HCT116 (cell line): ENCODE results near the gene LRRC10. TPM values are rescaled to one million over a fixed set of nuclear protein-coding genes. Genes with fewer than 3 reads are reported as not detected.

Experiments used
- ATAC-seq: fragments of 200-7000 bp; cut with Tn5 transposase; 2 replicates; pipeline ENCODE4 v1.9.1; 2020; ENCODE audit warnings: mild to moderate bottlenecking, moderate library complexity
- BruUV-seq: library from RNA; stranded (reverse); fragments of 400-500 nt; replicated peaks from 2 replicates; lab custom pipeline; 2021; lab: Mats Ljungman, UMichigan
- CTCF ChIA-PET: fragments of 300-600 bp; sonication (Branson Sonifier 250); formaldehyde crosslinking; loops from one replicate; lab custom pipeline; 2021; ENCODE audit warnings: antibody characterized with exemption; lab: Charles Lee
- POLR2A ChIA-PET: fragments of 300-600, 350-600 bp; sonication (Branson Sonifier 250); formaldehyde crosslinking; loops from one replicate; lab custom pipeline; 2021; ENCODE audit warnings: antibody characterized with exemption; lab: Charles Lee
- RAD21 ChIA-PET, 2 experiments: fragments of 300-600 bp; sonication (Branson Sonifier 250); formaldehyde crosslinking; loops; one replicate each; lab custom pipeline; 2023; ENCODE audit warnings: low total read pairs in 2 of 2; ENCODE audit not compliant: uncharacterized antibody in 2 of 2, unreplicated experiment in 2 of 2, low non-redundant PET in 1 of 2; lab: Charles Lee
- DNase-seq: peaks from one replicate; pipeline ENCODE4 v3.0.0-alpha.2; 2010; ENCODE audit warnings: low read depth, low spot score
- H2AFZ ChIP-seq: fragments of 200-600 bp; shearing (Covaris generic), sonication (generic); 2 replicates; pipeline ENCODE4 v1.6.1; 2017; ENCODE audit warnings: low read depth, mixed run types, mixed read lengths, antibody characterized with exemption, low read length; ENCODE audit not compliant: poor library complexity, severe bottlenecking
- H3K27ac ChIP-seq: 2 replicates; pipeline ENCODE4 v1.5.1; 2012; ENCODE audit warnings: low read depth, low read length
- H3K27me3 ChIP-seq: fragments of 200-600 bp; sonication (generic); 2 replicates; pipeline ENCODE4 v1.6.1; 2016; ENCODE audit warnings: mixed run types, low read length, mixed read lengths; ENCODE audit not compliant: insufficient read depth
- H3K36me3 ChIP-seq, 2 experiments: fragments of 200-500 bp in 1 of 2; fragments of 200-600 bp in 1 of 2; sonication (Bioruptor generic) in 1 of 2; sonication (generic) in 1 of 2; 2 replicates each; pipeline versions ENCODE4 v1.5.1 to v1.6.1; 2014 to 2016; ENCODE audit warnings: low read length in 2 of 2, inconsistent platforms in 1 of 2, mixed read lengths in 1 of 2, mixed run types in 1 of 2; ENCODE audit not compliant: insufficient read depth in 2 of 2, control insufficient read depth in 1 of 2
- H3K4me1 ChIP-seq, 2 experiments: fragments of 200-600 bp in 1 of 2; sonication (generic) in 1 of 2; 2 replicates each; pipeline versions ENCODE4 v1.5.1 to v1.6.1; 2012 to 2017; ENCODE audit warnings: low read length in 2 of 2, inconsistent platforms in 1 of 2, mild to moderate bottlenecking in 1 of 2, mixed read lengths in 1 of 2, mixed run types in 1 of 2, moderate library complexity in 1 of 2; ENCODE audit not compliant: insufficient read depth in 2 of 2, control insufficient read depth in 1 of 2
- H3K4me2 ChIP-seq: fragments of 200-600 bp; sonication (generic); 2 replicates; pipeline ENCODE4 v1.6.1; 2017; ENCODE audit warnings: mixed run types, low read length, mixed read lengths
- H3K4me3 ChIP-seq, 2 experiments: fragments of 200-600 bp in 1 of 2; sonication (generic) in 1 of 2; replicated peaks in 1 of 2; 2 replicates each; pipeline ENCODE4 v1.5.1; 2011 to 2016; ENCODE audit warnings: low read length in 2 of 2, control low read depth in 1 of 2, low read depth in 1 of 2, mild to moderate bottlenecking in 1 of 2, mixed read lengths in 1 of 2, mixed run types in 1 of 2
- H3K79me2 ChIP-seq: fragments of 200-600 bp; sonication (generic); 2 replicates; pipeline ENCODE4 v1.6.1; 2017; ENCODE audit warnings: mild to moderate bottlenecking, mixed run types, low read length, moderate library complexity, mixed read lengths; ENCODE audit not compliant: insufficient read depth
- H3K9ac ChIP-seq: fragments of 200-600 bp; sonication (generic); 2 replicates; pipeline ENCODE4 v1.6.1; 2016; ENCODE audit warnings: low read length, mixed read lengths
- H3K9me2 ChIP-seq: fragments of 200-600 bp; sonication (generic), shearing (Covaris generic); 2 replicates; pipeline ENCODE4 v1.6.1; 2017; ENCODE audit warnings: mixed run types, mild to moderate bottlenecking, moderate library complexity; ENCODE audit not compliant: insufficient read depth
- H3K9me3 ChIP-seq, 2 experiments: fragments of 200-500 bp in 1 of 2; fragments of 200-600 bp in 1 of 2; sonication (Bioruptor generic) in 1 of 2; sonication (generic) in 1 of 2; 2 replicates each; pipeline ENCODE4 v1.6.1; 2014 to 2017; ENCODE audit warnings: low read length in 2 of 2, mixed read lengths in 2 of 2, inconsistent platforms in 1 of 2, low read depth in 1 of 2, mild to moderate bottlenecking in 1 of 2, mixed run types in 1 of 2, moderate library complexity in 1 of 2; ENCODE audit not compliant: control insufficient read depth in 1 of 2, insufficient read depth in 1 of 2
- H4K20me1 ChIP-seq: fragments of 200-600 bp; sonication (generic), shearing (Covaris generic); 2 replicates; pipeline ENCODE4 v1.6.1; 2017; ENCODE audit warnings: mixed run types, mild to moderate bottlenecking, moderate library complexity; ENCODE audit not compliant: insufficient read depth
- EGR1 ChIP-seq: IDR thresholded peaks from 2 replicates; pipeline ENCODE4 v1.6.1; 2012; ENCODE audit warnings: low read depth
- JUND ChIP-seq: IDR thresholded peaks from 2 replicates; pipeline ENCODE4 v1.6.1; 2012
- POLR2AphosphoS5 ChIP-seq: IDR thresholded peaks from 2 replicates; pipeline ENCODE4 v1.6.1; 2011; ENCODE audit warnings: mild to moderate bottlenecking, low read depth, low read length, moderate library complexity
- RAD21 ChIP-seq: IDR thresholded peaks from 2 replicates; pipeline ENCODE4 v1.6.1; 2012; ENCODE audit warnings: low read depth, mild to moderate bottlenecking
- SP1 ChIP-seq: IDR thresholded peaks from 2 replicates; pipeline ENCODE4 v1.6.1; 2012; ENCODE audit warnings: low read depth
- SRF ChIP-seq: IDR thresholded peaks from 2 replicates; pipeline ENCODE4 v1.6.1; 2012; ENCODE audit warnings: low read depth
- TCF7L2 ChIP-seq: IDR thresholded peaks from 2 replicates; pipeline ENCODE4 v1.7.0; 2011; ENCODE audit warnings: borderline replicate concordance, inconsistent platforms; ENCODE audit not compliant: insufficient read depth, insufficient read length; ENCODE audit errors: extremely low read depth
- ZFX ChIP-seq: fragments of 450-650 bp; IDR thresholded peaks from 2 replicates; pipeline ENCODE4 v1.6.1; 2017
- ZNF274 ChIP-seq: fragments of 200-500 bp; sonication (Bioruptor generic); IDR thresholded peaks from 2 replicates; pipeline ENCODE4 v1.6.1; 2014; ENCODE audit warnings: mild to moderate bottlenecking, low read depth, low read length, inconsistent platforms
- intact Hi-C: fragments of 100-400 bp; cut with micrococcal nuclease; formaldehyde crosslinking; loops from 2 replicates; pipeline ENCODE4 v1.10.0; 2022
- total RNA-seq: library from RNA; stranded (reverse); gene quantifications from one replicate; pipeline ENCODE4 v1.2.1, GENCODE V29; 2021; ENCODE audit not compliant: unreplicated experiment
- TF ChIP-seq, protein P1 (sequence below), 3 experiments: fragments of 200-600 bp in 1 of 3; sonication (generic) in 1 of 3; IDR thresholded peaks in 2 of 3; conservative IDR thresholded peaks in 1 of 3; 2 replicates each; pipeline ENCODE4 v1.5.1; 2012 to 2017; ENCODE audit warnings: low read depth in 2 of 3, low read length in 2 of 3, antibody characterized with exemption in 1 of 3, borderline replicate concordance in 1 of 3, control low read depth in 1 of 3, mild to moderate bottlenecking in 1 of 3, mixed read lengths in 1 of 3, mixed run types in 1 of 3, moderate library complexity in 1 of 3; ENCODE audit not compliant: insufficient read depth in 1 of 3
- TF ChIP-seq, protein P2 (sequence below): IDR thresholded peaks from 2 replicates; pipeline ENCODE4 v1.6.1; 2012
- TF ChIP-seq, protein P3 (sequence below): IDR thresholded peaks from 2 replicates; pipeline ENCODE4 v1.6.1; 2012
- TF ChIP-seq, protein P4 (sequence below): IDR thresholded peaks from 2 replicates; pipeline ENCODE4 v1.6.1; 2011; ENCODE audit warnings: mild to moderate bottlenecking, low read length, moderate library complexity; ENCODE audit not compliant: insufficient replicate concordance; ENCODE audit errors: extremely low read depth

LRRC10 gene
- total RNA-seq, 1 experiment from 2014 or later: not detected

DNA sequence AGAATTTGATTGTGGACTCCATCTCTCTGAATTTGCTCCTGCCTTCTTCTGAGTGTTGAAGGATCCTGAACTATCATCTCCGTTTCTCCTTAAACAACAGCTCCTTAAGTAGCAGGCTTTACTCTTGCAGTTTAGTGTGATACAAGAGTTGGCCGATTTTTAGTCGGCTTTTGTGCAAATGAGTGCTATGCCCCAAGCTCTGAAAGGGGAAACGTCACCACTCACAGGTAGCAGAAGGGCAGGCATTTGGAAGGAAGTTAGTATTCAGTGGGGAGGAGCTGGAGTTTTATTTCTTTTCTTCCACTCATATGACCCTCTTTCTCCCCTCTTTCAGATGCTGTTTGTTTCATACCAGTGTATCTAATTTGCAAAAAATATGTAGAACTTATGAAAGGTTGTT is 36.5 kb upstream of the LRRC10 start:
- DNase-seq: no peak
- CTCF ChIA-PET: no interaction called here
- Histone ChIP-seq H3K27ac (no peak overlapping the region), H3K27me3 (no peaks in the 10 kb centered on the region), H3K9me2 (no peaks in the 10 kb centered on the region), H4K20me1 (no peaks in the 10 kb centered on the region), H3K36me3 (no peaks in the 10 kb centered on the region), H3K4me3 (no peak overlapping the region), H3K9me3 (no peaks in the 10 kb centered on the region), H3K4me1 (no peaks in the 10 kb centered on the region), H3K9ac (no peak overlapping the region), H2AFZ (no peak overlapping the region), H3K79me2 (no peaks in the 10 kb centered on the region), H3K4me2 (no peak overlapping the region)
- RAD21 ChIA-PET: no interaction called here
- intact Hi-C loops: no loop called here
- BruUV-seq: no TSS peak
- ATAC-seq: no peak
- POLR2A ChIA-PET: no interaction called here
- no peak for TF ChIP-seq RAD21
- TF ChIP-seq TCF7L2: no peak
- no peak for TF ChIP-seq SRF
- TF ChIP-seq JUND: no peak
- TF ChIP-seq EGR1: no peak
- TF ChIP-seq SP1: no peak
- TF ChIP-seq, protein P1, sequence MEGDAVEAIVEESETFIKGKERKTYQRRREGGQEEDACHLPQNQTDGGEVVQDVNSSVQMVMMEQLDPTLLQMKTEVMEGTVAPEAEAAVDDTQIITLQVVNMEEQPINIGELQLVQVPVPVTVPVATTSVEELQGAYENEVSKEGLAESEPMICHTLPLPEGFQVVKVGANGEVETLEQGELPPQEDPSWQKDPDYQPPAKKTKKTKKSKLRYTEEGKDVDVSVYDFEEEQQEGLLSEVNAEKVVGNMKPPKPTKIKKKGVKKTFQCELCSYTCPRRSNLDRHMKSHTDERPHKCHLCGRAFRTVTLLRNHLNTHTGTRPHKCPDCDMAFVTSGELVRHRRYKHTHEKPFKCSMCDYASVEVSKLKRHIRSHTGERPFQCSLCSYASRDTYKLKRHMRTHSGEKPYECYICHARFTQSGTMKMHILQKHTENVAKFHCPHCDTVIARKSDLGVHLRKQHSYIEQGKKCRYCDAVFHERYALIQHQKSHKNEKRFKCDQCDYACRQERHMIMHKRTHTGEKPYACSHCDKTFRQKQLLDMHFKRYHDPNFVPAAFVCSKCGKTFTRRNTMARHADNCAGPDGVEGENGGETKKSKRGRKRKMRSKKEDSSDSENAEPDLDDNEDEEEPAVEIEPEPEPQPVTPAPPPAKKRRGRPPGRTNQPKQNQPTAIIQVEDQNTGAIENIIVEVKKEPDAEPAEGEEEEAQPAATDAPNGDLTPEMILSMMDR (IDR thresholded peaks at IDR 0.05 in 2 of 3, conservative IDR thresholded peaks at IDR 0.05 in 1 of 3; ENCODE audit: borderline replicate concordance in 1 of 3, insufficient read depth in 1 of 3, low read depth in 2 of 3, low read length in 2 of 3): no peak
- TF ChIP-seq POLR2AphosphoS5: no peak
- TF ChIP-seq ZFX: no peak
- TF ChIP-seq, protein P2, sequence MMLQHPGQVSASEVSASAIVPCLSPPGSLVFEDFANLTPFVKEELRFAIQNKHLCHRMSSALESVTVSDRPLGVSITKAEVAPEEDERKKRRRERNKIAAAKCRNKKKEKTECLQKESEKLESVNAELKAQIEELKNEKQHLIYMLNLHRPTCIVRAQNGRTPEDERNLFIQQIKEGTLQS: no peak
- no peak for TF ChIP-seq ZNF274
- TF ChIP-seq, protein P3, sequence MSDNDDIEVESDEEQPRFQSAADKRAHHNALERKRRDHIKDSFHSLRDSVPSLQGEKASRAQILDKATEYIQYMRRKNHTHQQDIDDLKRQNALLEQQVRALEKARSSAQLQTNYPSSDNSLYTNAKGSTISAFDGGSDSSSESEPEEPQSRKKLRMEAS: no peak
- TF ChIP-seq, protein P4, sequence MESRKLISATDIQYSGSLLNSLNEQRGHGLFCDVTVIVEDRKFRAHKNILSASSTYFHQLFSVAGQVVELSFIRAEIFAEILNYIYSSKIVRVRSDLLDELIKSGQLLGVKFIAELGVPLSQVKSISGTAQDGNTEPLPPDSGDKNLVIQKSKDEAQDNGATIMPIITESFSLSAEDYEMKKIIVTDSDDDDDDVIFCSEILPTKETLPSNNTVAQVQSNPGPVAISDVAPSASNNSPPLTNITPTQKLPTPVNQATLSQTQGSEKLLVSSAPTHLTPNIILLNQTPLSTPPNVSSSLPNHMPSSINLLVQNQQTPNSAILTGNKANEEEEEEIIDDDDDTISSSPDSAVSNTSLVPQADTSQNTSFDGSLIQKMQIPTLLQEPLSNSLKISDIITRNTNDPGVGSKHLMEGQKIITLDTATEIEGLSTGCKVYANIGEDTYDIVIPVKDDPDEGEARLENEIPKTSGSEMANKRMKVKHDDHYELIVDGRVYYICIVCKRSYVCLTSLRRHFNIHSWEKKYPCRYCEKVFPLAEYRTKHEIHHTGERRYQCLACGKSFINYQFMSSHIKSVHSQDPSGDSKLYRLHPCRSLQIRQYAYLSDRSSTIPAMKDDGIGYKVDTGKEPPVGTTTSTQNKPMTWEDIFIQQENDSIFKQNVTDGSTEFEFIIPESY: no peak
